PC-9 (cell line): ENCODE data around the gene CBX2. TPM values are rescaled to one million over a fixed set of nuclear protein-coding genes. Genes with fewer than 3 reads are reported as not detected.

ENCODE experiments used
- BruUV-seq: library from RNA; stranded (reverse); fragments of 400-500 nt; replicated peaks from 2 replicates; lab custom pipeline; 2021; lab: Mats Ljungman, UMichigan
- CTCF ChIA-PET: fragments of 300-600 bp; sonication (Branson Sonifier 250); formaldehyde crosslinking; loops from one replicate; lab custom pipeline; 2022; ENCODE audit warnings: antibody characterized with exemption; lab: Charles Lee
- POLR2A ChIA-PET: fragments of 300-600 bp; sonication (Branson Sonifier 250); formaldehyde crosslinking; loops from one replicate; lab custom pipeline; 2022; ENCODE audit warnings: antibody characterized with exemption; ENCODE audit not compliant: unreplicated experiment; lab: Charles Lee
- DNase-seq, 2 experiments: peaks; one replicate each; pipeline versions ENCODE4 v3.0.0 to v3.0.0-alpha.2; 2015 to 2022; ENCODE audit warnings: mixed read lengths in 1 of 2
- H2AFZ ChIP-seq: fragments of 200-600 bp; sonication (generic); 2 replicates; pipeline ENCODE4 v1.8.1; 2017; ENCODE audit warnings: antibody characterized with exemption
- H3F3A ChIP-seq: fragments of 200-600 bp; sonication (generic); 2 replicates; pipeline ENCODE4 v1.8.1; 2017; ENCODE audit warnings: antibody characterized with exemption, mild to moderate bottlenecking, low read depth; ENCODE audit not compliant: insufficient read depth
- H3K27ac ChIP-seq: fragments of 200-600 bp; sonication (generic); 2 replicates; pipeline ENCODE4 v1.6.1; 2016; ENCODE audit warnings: mixed run types
- H3K27me3 ChIP-seq: fragments of 200-600 bp; sonication (generic); 2 replicates; pipeline ENCODE4 v1.6.1; 2016; ENCODE audit warnings: low read depth, mixed run types; ENCODE audit not compliant: insufficient read depth
- H3K36me3 ChIP-seq: fragments of 200-600 bp; sonication (generic); 2 replicates; pipeline ENCODE4 v1.6.1; 2016; ENCODE audit warnings: low read depth, mixed run types
- H3K4me1 ChIP-seq: fragments of 200-600 bp; sonication (generic); replicated peaks from 2 replicates; pipeline ENCODE4 v1.6.1; 2016; ENCODE audit warnings: mixed run types; ENCODE audit not compliant: insufficient read depth
- H3K4me2 ChIP-seq: fragments of 200-600 bp; sonication (generic); 2 replicates; pipeline ENCODE4 v1.6.1; 2017; ENCODE audit warnings: mixed run types
- H3K4me3 ChIP-seq: fragments of 200-600 bp; sonication (generic); 2 replicates; pipeline ENCODE4 v1.6.1; 2016; ENCODE audit warnings: mixed run types
- H3K79me2 ChIP-seq: fragments of 200-600 bp; sonication (generic); 2 replicates; pipeline ENCODE4 v1.6.1; 2017; ENCODE audit warnings: low read depth, mixed run types
- H3K9me2 ChIP-seq: fragments of 200-600 bp; sonication (generic); 2 replicates; pipeline ENCODE4 v1.8.1; 2017; ENCODE audit warnings: mild to moderate bottlenecking; ENCODE audit not compliant: insufficient read depth
- H3K9me3 ChIP-seq: fragments of 200-600 bp; sonication (generic); 2 replicates; pipeline ENCODE4 v1.8.1; 2016; ENCODE audit warnings: low read depth; ENCODE audit not compliant: insufficient read depth
- H4K20me1 ChIP-seq: fragments of 200-600 bp; sonication (generic); 2 replicates; pipeline ENCODE4 v1.8.1; 2017; ENCODE audit not compliant: insufficient read depth
- CTCF ChIP-seq: fragments of 200-600 bp; sonication (generic); conservative IDR thresholded peaks from 2 replicates; pipeline ENCODE4 v1.6.1; 2017; ENCODE audit warnings: mixed run types, antibody characterized with exemption, mild to moderate bottlenecking, moderate library complexity
- EZH2 ChIP-seq: fragments of 200-600 bp; sonication (generic); IDR thresholded peaks from 2 replicates; pipeline ENCODE4 v1.8.0; 2017; ENCODE audit warnings: antibody characterized with exemption, low read depth
- intact Hi-C: fragments of 100-400 bp; cut with micrococcal nuclease; formaldehyde crosslinking; loops from one replicate; pipeline ENCODE4 v1.10.0; 2022; ENCODE audit not compliant: unreplicated experiment
- total RNA-seq: library from RNA; stranded (reverse); gene quantifications from 2 replicates; pipeline ENCODE4 v1.2.3, GENCODE V29; 2021

CBX2 gene
- total RNA-seq, 1 experiment from 2014 or later, result 32.6 TPM

- BruUV-seq, result no TSS peak
- Histone ChIP-seq H3K79me2 (peaks cover 8% of the 10 kb centered on the region; the same call in 1 of the 2 replicates), H3K36me3 (no peaks in the 10 kb centered on the region), H3K27me3 (peaks cover 30% of the 10 kb centered on the region), H3K4me2 (peak overlapping the region; percentile 84), H3F3A (no peaks in the 10 kb centered on the region; the same call in 1 of the 2 replicates), H4K20me1 (no peaks in the 10 kb centered on the region), H3K9me2 (no peaks in the 10 kb centered on the region), H3K9me3 (no peaks in the 10 kb centered on the region), H2AFZ (peak overlapping the region; percentile 77), H3K4me1 (peaks cover 10% of the 10 kb centered on the region; the same call in 1 of the 2 replicates), H3K4me3 (peak overlapping the region; percentile 61), H3K27ac (no peak overlapping the region)
- TF ChIP-seq CTCF (no peak), EZH2 (no peak)
- CTCF ChIA-PET, result no interaction called here
- intact Hi-C loops, result loop anchor here (2.0 kb wide), 1 partner anchor 116 kb away; no protein-coding TSS in a partner anchor
- POLR2A ChIA-PET, result interaction anchor here (0.5 to 0.6 kb wide), 2 partner anchors 37 to 162 kb away, joined by 3 to 8 read pairs; no protein-coding TSS in a partner anchor
- peak; percentile 37 to 43 for DNase-seq
Measured at GRCh38 chr17:79800325-79801155, 22.6 kb downstream of the CBX2 start.

- H4K20me1 ChIP-seq, result no peaks in the 10 kb centered on the region
- no peaks in the 10 kb centered on the region for H3K36me3 ChIP-seq
- no peaks in the 10 kb centered on the region for H3K9me2 ChIP-seq
- H3F3A ChIP-seq, result no peaks in the 10 kb centered on the region; the same call in 1 of the 2 replicates
- ChIA-PET POLR2A (interaction anchor here (0.5 kb wide), 1 partner anchor 38 kb away, joined by 8 read pairs; no protein-coding TSS in a partner anchor), CTCF (interaction anchor here (0.6 kb wide), 1 partner anchor 291 kb away, joined by 3 read pairs; no protein-coding TSS in a partner anchor)
- H2AFZ ChIP-seq, result peak overlapping the region; percentile 77
- H3K4me3 ChIP-seq, result peak overlapping the region; percentile 61
- intact Hi-C loops, result loop anchor here (2.0 kb wide), 1 partner anchor 115 kb away; no protein-coding TSS in a partner anchor
- H3K27ac ChIP-seq, result no peak overlapping the region
- DNase-seq, result peak in 1 of 2 experiments; percentile 49
- TF ChIP-seq EZH2 (no peak), CTCF (no peak)
- H3K4me2 ChIP-seq, result peak overlapping the region; percentile 84
- H3K79me2 ChIP-seq, result peaks cover 1% of the 10 kb centered on the region; the same call in 1 of the 2 replicates
- peaks cover 4% of the 10 kb centered on the region; the same call in 1 of the 2 replicates for H3K4me1 ChIP-seq
- H3K27me3 ChIP-seq, result peaks cover 31% of the 10 kb centered on the region
- no TSS peak for BruUV-seq
- H3K9me3 ChIP-seq, result no peaks in the 10 kb centered on the region
Measured at GRCh38 chr17:79801156-79802038, 23.4 kb downstream of the CBX2 start.
